Measurements from ENCODE around the gene PRPF39. TPM values are rescaled to one million over a fixed set of nuclear protein-coding genes. Genes with fewer than 3 reads are reported as not detected.
A peak's percentile ranks its signal among the peaks of the same experiment; 100 is the strongest.

Gene PRPF39
- total RNA-seq, 4 donors from 2014 or later: 32.0 to 42.6 (median 34.0) TPM

DNA sequence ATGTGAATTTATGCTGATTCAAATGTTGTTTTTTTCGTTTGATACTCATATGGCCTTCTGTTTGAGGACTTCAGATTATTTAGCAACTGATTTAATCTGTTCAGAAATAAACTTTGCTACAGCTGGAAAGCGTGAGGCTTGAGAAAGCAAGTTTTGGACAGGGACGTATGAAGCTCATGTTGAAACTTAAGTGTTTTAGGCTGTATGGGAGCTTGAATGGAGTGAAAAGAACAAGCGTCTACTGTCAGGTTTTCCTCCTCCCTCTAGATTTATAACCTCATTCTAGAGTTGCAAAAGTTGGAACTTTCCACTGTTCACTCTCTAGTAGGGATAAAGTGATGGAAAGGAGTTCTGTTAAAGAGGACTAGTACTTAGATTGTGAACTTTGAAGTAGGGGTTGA, 1.0 kb downstream of the PRPF39 start:
- DNase-seq (ENCODE audit: low spot score in 2 of 2): no peak
- intact Hi-C loops (cut with DNase I; ENCODE audit: low total_unique reads): no loop called here
- TF ChIP-seq POLR2A (IDR thresholded peaks at IDR 0.05): no peak
- TF ChIP-seq, protein P1, sequence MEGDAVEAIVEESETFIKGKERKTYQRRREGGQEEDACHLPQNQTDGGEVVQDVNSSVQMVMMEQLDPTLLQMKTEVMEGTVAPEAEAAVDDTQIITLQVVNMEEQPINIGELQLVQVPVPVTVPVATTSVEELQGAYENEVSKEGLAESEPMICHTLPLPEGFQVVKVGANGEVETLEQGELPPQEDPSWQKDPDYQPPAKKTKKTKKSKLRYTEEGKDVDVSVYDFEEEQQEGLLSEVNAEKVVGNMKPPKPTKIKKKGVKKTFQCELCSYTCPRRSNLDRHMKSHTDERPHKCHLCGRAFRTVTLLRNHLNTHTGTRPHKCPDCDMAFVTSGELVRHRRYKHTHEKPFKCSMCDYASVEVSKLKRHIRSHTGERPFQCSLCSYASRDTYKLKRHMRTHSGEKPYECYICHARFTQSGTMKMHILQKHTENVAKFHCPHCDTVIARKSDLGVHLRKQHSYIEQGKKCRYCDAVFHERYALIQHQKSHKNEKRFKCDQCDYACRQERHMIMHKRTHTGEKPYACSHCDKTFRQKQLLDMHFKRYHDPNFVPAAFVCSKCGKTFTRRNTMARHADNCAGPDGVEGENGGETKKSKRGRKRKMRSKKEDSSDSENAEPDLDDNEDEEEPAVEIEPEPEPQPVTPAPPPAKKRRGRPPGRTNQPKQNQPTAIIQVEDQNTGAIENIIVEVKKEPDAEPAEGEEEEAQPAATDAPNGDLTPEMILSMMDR (IDR thresholded peaks at IDR 0.05): no peak
- 0 to 2% methylated on average over 4 of the region's 4 CpGs for WGBS, 2 donors
- peak overlapping the region; percentile 62 for H3K4me3 ChIP-seq (ENCODE audit: low read depth, poor library complexity, severe bottlenecking)

DNA sequence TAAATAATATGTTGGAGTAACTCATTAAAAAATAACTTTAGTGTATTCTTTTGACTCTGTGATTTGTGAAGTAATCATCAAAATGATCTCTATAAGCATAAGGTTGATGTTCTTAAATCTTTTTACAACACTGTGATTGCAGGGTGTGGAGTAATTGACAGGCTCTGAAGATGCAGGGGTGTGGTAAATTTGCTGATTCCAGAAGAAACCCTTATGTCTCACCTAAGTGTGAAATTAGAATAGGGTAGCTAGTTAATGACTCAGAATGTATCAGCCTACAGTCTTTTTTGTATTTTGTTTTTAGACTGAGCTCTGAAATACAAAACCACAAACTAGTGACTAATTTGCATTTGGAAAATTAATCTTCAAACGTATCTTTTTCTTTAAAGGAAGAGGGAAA, 5.9 kb downstream of the PRPF39 start:
- intact Hi-C loops (cut with DNase I; ENCODE audit: low total_unique reads): no loop called here
- no peak overlapping the region for H3K4me3 ChIP-seq (ENCODE audit: low read depth, poor library complexity, severe bottlenecking)
- no peak for DNase-seq (ENCODE audit: low spot score in 2 of 2)
- 13 to 28% methylated on average over 1 of the region's 1 CpG for WGBS, 2 donors
- TF ChIP-seq POLR2A (IDR thresholded peaks at IDR 0.05): no peak
- TF ChIP-seq, protein P1 (IDR thresholded peaks at IDR 0.05): no peak

DNA sequence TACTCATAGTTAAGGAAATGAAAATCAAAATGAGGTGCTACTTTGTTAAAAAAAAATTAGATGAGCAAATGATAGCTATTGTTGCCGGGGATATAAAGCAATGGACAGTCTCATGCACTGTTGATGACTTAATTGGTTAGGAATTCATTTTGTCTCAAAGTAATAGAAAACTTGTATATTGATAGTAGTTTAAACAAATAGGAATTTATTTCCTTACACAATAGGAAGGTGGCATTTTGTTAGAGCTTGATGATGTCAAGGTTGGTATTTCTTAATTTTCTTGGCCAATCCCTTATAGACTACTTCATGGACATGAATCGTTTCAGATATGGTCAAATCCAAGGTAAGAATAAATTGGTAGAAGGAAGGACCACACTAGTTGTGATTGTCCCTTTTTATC, 7.8 kb downstream of the PRPF39 start:
- no peak for DNase-seq (ENCODE audit: low spot score in 2 of 2)
- intact Hi-C loops (cut with DNase I; ENCODE audit: low total_unique reads): no loop called here
- no peak overlapping the region for H3K4me3 ChIP-seq (ENCODE audit: low read depth, poor library complexity, severe bottlenecking)
- WGBS, 2 donors: 84% methylated on average over 2 of the region's 2 CpGs
- TF ChIP-seq POLR2A (IDR thresholded peaks at IDR 0.05): no peak
- TF ChIP-seq, protein P1 (IDR thresholded peaks at IDR 0.05): no peak

DNA sequence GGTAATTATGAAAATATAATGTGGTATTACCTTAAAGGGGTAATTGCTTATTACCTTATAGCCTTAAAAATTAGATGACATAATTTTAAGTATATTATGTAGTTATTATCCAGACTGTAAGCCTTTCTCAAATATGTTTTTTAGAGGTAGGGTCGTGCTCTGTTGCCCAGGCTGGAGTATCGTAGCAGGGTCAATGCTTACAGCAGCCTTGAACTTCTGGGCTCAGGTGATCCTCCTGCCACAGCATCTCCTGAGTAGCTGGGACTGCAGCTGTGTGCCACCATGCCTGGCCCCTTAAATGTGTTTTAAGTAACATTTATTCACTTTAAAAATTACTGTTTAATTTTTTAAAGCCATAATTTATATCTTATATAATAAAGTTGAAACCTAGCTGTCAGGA, 10.4 kb downstream of the PRPF39 start:
- 96 to 100% methylated on average over 2 of the region's 2 CpGs for WGBS, 2 donors
- no peak overlapping the region for H3K4me3 ChIP-seq (ENCODE audit: low read depth, poor library complexity, severe bottlenecking)
- TF ChIP-seq, protein P1 (IDR thresholded peaks at IDR 0.05): no peak
- TF ChIP-seq POLR2A (IDR thresholded peaks at IDR 0.05): no peak
- DNase-seq (ENCODE audit: low spot score in 2 of 2): no peak
- intact Hi-C loops (cut with DNase I; ENCODE audit: low total_unique reads): no loop called here

DNA sequence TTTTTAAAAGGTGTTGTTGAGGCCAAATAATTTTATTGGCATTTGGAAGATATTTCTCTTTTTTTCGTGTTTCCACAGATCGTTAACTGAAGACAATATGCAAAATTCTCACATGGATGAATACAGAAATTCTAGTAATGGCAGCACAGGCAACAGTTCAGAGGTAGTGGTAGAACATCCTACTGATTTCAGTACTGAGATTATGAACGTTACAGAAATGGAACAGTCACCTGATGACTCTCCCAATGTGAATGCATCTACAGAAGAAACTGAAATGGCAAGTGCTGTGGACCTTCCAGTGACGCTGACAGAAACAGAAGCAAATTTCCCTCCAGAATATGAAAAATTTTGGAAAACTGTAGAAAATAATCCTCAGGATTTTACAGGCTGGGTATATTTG, 11.2 kb downstream of the PRPF39 start:
- TF ChIP-seq, protein P1 (IDR thresholded peaks at IDR 0.05): no peak
- no peak for TF ChIP-seq POLR2A (IDR thresholded peaks at IDR 0.05)
- 88 to 90% methylated on average over 4 of the region's 4 CpGs for WGBS, 2 donors
- no peak overlapping the region for H3K4me3 ChIP-seq (ENCODE audit: low read depth, poor library complexity, severe bottlenecking)
- no peak for DNase-seq (ENCODE audit: low spot score in 2 of 2)
- intact Hi-C loops (cut with DNase I; ENCODE audit: low total_unique reads): no loop called here

DNA sequence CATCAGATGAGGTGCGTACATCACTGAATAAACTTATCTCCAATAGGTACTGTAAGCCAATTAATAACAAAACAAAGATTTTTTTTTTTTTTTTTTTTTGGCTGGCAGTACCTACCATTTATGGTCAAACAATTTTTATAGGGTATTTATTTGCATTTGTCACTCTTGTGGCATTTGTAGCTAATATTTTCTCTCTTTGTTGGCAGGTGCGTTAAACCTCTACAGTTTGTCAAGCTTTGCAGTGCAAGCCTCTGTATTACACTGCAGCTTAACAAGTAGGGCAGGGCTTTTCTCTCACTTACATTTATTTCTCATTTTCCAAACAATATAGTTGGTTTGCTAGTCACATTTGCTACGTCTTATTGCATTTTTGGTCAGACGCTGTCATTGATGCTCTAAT, 12.3 kb downstream of the PRPF39 start:
- DNase-seq (ENCODE audit: low spot score in 2 of 2): no peak
- intact Hi-C loops (cut with DNase I; ENCODE audit: low total_unique reads): no loop called here
- TF ChIP-seq POLR2A (IDR thresholded peaks at IDR 0.05): no peak
- TF ChIP-seq, protein P1 (IDR thresholded peaks at IDR 0.05): no peak
- 97% methylated on average over 4 of the region's 4 CpGs for WGBS, 2 donors
- H3K4me3 ChIP-seq (ENCODE audit: low read depth, poor library complexity, severe bottlenecking): no peak overlapping the region
